Activated CD8-positive, alpha-beta memory T cell treated with anti-CD3 and anti-CD28 coated beads, Interleukin-2, amount 50 U/mL, for 1 hour (primary cell): ENCODE data around the gene SATB2.

Experiments used
- DNase-seq: peaks from one replicate; pipeline ENCODE4 v3.0.0-alpha.2; 2020; ENCODE audit errors: extremely low read depth

SATB2 gene

DNA sequence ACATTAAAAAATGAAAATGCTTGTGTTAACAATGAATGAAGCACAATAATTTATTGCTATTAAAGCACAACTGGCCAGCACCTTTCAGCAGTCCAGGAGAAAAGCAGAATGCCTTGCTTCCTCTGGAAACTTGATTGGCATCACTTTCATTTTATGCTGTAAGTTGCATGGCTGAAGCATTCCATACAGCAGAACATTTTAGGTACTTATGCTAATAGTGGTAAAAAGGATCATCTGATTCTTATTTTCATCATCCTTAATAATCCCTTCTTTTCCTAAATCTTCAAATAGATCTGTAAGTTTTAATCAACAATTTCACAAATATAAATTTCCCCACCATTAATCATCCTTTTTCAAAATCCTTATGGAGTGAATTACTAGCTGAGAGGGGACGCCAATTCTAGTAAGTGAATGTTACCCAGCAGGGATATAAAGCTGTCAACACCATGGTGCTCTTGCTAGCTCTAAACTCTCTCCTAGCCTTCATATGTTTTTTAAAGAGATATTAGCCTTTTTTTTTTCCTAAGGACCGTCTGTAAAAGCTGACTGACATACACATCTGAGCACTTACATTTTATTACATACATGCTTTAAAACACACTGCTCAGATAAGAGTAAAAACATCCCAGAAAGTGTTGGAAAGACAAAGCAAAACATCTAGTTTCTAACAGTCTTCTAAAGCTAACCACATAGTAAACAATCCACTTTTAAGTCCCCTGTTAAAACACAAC, 5.3 kb downstream of the SATB2 start:
- no peak for DNase-seq

GRCh38 chr2:199449956-199450355, 7.8 kb downstream of the SATB2 start:
- DNase-seq, result no peak

- no peak for DNase-seq
Measured at GRCh38 chr2:199449455-199449854, 8.3 kb downstream of the SATB2 start.

GRCh38 chr2:199446996-199447576, 10.7 kb downstream of the SATB2 start:
- DNase-seq, result no peak

GRCh38 chr2:199444749-199445148, 13.0 kb downstream of the SATB2 start:
- DNase-seq, result no peak

DNA sequence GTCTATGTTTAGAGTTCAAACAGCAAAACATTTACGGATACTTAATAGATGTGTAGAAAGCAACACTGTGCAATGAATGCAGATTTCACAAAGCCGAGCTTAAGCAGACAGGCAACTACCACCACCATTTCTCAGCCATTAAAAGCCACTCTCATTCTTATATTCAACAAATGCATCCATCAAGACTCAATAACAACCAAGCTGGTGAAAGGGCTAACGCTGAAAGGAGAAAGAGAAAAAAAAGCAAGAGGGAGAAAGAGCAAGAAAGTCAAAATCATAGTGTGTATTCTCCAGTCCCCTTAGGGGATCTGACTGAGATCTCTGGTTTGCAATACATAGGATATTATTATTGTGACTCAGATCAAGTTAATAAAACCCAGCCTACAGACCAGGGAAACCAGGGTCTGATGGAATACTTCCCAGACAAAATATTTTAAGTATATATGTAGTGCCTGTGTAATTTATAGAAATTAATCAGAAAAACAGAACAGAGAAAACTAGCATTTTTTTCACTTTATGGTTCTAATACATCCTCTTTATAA, 14.1 kb downstream of the SATB2 start:
- DNase-seq, result no peak

- no peak for DNase-seq
Measured at GRCh38 chr2:199442173-199442572, 15.6 kb downstream of the SATB2 start.

GRCh38 chr2:199441759-199442158, 16.0 kb downstream of the SATB2 start:
- no peak for DNase-seq

GRCh38 chr2:199440118-199440517, 17.6 kb downstream of the SATB2 start:
- no peak for DNase-seq

GRCh38 chr2:199439542-199439941, 18.2 kb downstream of the SATB2 start:
- no peak for DNase-seq

GRCh38 chr2:199439066-199439465, 18.7 kb downstream of the SATB2 start:
- DNase-seq, result no peak

DNA sequence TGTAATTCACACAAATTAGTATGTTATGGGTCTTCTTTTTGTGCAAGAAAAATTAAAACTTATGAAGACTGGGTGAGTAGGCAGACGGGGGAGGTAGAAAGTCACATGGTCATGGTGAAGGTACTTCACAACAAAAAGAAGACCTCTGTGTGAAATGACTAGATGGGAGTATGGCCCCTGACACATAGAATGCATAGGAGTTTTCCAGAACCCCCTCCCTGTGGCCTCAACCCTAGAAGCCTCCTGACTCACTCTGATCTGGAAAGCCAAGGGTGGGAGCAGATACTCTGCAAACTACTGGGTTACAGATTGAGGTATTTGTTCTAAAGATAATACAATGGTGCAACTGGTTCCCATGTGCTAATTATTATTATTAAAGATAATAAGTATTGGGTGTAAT, 23.2 kb downstream of the SATB2 start:
- no peak for DNase-seq

GRCh38 chr2:199433204-199433832, 24.4 kb downstream of the SATB2 start:
- no peak for DNase-seq

- no peak for DNase-seq
Measured at GRCh38 chr2:199431746-199432213, 26.0 kb downstream of the SATB2 start.

DNA sequence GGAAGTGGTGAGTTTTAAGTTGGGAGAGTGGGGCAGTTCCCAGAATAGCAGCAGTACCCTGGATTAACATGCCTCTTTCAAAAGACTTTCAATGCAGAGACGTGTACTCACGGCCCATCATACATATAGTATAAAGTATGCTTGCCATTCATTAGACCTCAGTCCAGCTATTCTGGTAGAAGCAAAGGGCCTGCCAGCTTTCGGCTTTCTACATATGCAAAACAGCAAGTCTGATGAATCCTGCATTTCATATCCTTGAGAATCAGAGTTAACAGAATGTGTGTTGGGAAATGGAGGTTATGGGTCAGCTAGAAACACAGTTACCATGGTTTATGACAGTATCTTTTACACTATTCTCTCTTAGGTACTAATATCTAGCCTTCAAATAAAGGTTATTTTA, 27.5 kb downstream of the SATB2 start:
- DNase-seq, result no peak

- DNase-seq, result no peak
Measured at GRCh38 chr2:199428291-199428690, 29.4 kb downstream of the SATB2 start.

DNA sequence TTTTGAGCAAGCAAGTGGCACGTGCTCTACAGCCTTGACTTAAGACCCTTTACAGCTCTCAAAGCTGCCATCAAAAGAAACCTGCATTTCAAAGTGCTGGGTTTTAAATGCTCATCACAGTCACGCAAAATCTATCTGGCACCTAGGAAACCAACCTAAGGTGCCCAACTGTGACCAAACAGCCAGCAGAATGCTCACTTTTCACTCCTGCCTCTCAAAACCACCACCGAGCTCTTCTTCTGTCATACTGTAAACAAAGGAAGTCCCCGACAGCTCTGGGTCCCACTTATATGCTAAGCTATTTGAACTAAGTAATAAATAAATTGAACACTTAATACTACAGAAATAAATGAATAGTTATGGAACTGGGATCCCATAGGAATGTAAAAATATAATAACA, 33.6 kb downstream of the SATB2 start:
- no peak for DNase-seq

GRCh38 chr2:199419428-199419827, 38.3 kb downstream of the SATB2 start:
- no peak for DNase-seq

DNA sequence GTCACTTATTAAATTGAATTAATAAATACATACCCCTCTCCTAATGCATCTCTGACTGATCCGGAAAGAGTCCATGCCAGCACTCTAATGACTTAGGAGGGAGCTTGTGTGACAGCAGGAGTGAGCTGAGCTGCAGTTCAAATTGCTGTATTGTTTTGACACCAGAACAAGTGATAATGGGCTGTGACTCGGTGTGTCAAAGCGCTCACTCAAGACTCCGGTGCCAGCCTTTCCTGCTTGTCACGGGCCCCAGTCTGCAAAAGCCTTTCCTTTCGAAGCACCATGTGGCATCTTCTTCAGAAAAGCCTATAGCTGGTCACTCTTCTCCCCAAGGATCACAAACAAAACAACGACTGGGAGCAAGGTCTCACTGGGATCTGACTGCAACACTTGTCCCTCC, 43.3 kb downstream of the SATB2 start:
- DNase-seq, result no peak

DNA sequence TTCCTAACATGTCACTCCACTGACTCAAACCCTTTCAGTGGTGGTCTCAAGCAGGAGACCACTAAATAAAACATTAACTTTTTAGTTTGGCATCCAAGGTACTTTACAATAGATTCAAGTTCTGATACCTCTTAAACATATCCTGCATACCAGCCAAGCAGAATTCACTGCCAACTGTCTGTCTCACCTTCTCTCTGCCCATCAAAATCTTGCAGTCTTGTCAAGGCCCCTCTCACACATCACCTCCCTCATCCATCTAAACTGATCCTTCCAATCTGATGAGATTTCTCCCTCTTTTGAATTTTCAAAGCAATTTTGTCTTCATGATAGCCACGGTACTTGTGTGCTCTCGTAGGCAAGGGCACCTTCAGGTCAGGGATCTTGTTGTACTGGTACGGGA, 43.7 kb downstream of the SATB2 start:
- DNase-seq, result no peak

DNA sequence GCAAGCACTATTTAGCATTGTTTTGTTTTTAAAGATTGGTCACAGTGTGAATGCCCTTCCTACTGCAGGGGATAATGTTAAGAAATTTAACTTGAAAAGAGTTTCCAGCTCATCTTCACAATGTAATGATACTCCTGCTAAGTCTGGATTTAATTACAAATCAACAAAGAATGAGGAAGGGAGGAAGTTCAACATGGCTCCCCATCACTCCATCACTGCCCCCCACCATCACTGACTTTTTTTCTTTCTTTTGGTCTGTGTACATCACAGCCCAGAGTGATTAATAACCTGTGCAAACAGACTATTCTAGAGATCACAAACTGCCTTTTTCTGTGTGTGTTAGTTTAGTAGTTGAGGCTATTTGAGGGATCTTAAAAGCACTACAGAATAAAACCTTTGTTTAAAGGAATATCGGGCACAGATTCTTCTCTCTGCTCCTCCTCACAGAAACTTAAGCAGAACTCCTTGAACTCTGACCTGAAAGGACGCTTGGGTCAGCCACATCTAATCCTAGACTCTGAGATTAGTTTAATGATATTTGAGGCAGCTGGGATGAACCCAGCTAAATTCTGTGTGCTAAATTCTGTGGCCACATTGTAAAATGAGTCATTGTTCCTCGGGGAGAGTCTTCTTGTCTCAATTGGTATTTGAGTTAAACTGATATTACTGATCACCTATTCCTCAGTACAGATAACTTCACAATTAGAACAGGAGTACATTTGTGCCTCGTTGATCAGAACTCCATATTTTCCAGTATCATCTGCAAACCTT, 47.8 kb downstream of the SATB2 start:
- DNase-seq, result no peak

GRCh38 chr2:199407421-199407820, 50.3 kb downstream of the SATB2 start:
- no peak for DNase-seq
